Panc1 (cell line): Measurements from ENCODE around the gene TMA7B. TPM values are rescaled to one million over a fixed set of nuclear protein-coding genes. Genes with fewer than 3 reads are reported as not detected.

Source experiments
- ATAC-seq: fragments of 200-7000 bp; cut with Tn5 transposase; 2 replicates; pipeline ENCODE4 v1.9.1; 2020; ENCODE audit warnings: mild to moderate bottlenecking, moderate library complexity
- BruUV-seq: library from RNA; stranded (reverse); fragments of 400-500 nt; replicated peaks from 2 replicates; lab custom pipeline; 2021; lab: Mats Ljungman, UMichigan
- CTCF ChIA-PET: fragments of 300-600 bp; sonication (Branson Sonifier 250); formaldehyde crosslinking; loops from one replicate; lab custom pipeline; 2022; ENCODE audit warnings: antibody characterized with exemption; lab: Charles Lee
- POLR2A ChIA-PET: fragments of 300-600 bp; sonication (Branson Sonifier 250); formaldehyde crosslinking; loops from one replicate; lab custom pipeline; 2022; ENCODE audit warnings: antibody characterized with exemption; lab: Charles Lee
- DNase-seq: peaks from one replicate; pipeline ENCODE4 v3.0.0-alpha.2; 2010; ENCODE audit warnings: low read depth, low spot score
- H3K27ac ChIP-seq: 2 replicates; pipeline ENCODE4 v1.5.1; 2011; ENCODE audit warnings: mild to moderate bottlenecking, low read length, inconsistent platforms
- H3K27me3 ChIP-seq: fragments of 200-500 bp; sonication (Bioruptor generic); 2 replicates; pipeline ENCODE4 v1.6.0; 2014; ENCODE audit warnings: low read length, inconsistent platforms; ENCODE audit not compliant: control insufficient read depth, insufficient read depth
- H3K36me3 ChIP-seq: fragments of 200-500 bp; sonication (Bioruptor generic); 2 replicates; pipeline ENCODE4 v1.5.1; 2014; ENCODE audit warnings: inconsistent platforms, mild to moderate bottlenecking, low read length, moderate library complexity; ENCODE audit not compliant: control insufficient read depth, insufficient read depth
- H3K4me1 ChIP-seq: 2 replicates; pipeline ENCODE4 v1.5.1; 2011; ENCODE audit warnings: inconsistent platforms, mild to moderate bottlenecking, low read length, moderate library complexity; ENCODE audit not compliant: control insufficient read depth, insufficient read depth
- H3K4me3 ChIP-seq, 2 experiments: 2 replicates each; pipeline ENCODE4 v1.5.1; 2011 to 2012; ENCODE audit warnings: low read depth in 2 of 2, low read length in 2 of 2, mild to moderate bottlenecking in 2 of 2, inconsistent platforms in 1 of 2, moderate library complexity in 1 of 2
- H3K9me3 ChIP-seq: fragments of 200-500 bp; sonication (Bioruptor generic); 2 replicates; pipeline ENCODE4 v1.5.1; 2014; ENCODE audit warnings: low read depth, mild to moderate bottlenecking, inconsistent platforms, low read length, moderate library complexity; ENCODE audit not compliant: control insufficient read depth, insufficient read depth
- CTCF ChIP-seq: fragments of 450-650 bp; IDR thresholded peaks from 2 replicates; pipeline ENCODE4 v1.5.1; 2017; ENCODE audit warnings: mild to moderate bottlenecking
- POLR2AphosphoS5 ChIP-seq: IDR thresholded peaks from 2 replicates; pipeline ENCODE4 v1.6.1; 2012; ENCODE audit warnings: mild to moderate bottlenecking, low read depth, low read length, moderate library complexity
- REST ChIP-seq, 2 experiments: IDR thresholded peaks; 2 replicates each; pipeline ENCODE4 v1.6.1; 2011 to 2012; ENCODE audit warnings: low read depth in 2 of 2, control low read depth in 1 of 2, low read length in 1 of 2, mild to moderate bottlenecking in 1 of 2, moderate library complexity in 1 of 2; ENCODE audit not compliant: insufficient read depth in 1 of 2
- SIN3A ChIP-seq: IDR thresholded peaks from 2 replicates; pipeline ENCODE4 v1.6.1; 2012; ENCODE audit warnings: low read depth, mild to moderate bottlenecking, low read length, moderate library complexity, borderline replicate concordance; ENCODE audit not compliant: insufficient read depth
- TCF7L2 ChIP-seq: IDR thresholded peaks from 2 replicates; pipeline ENCODE4 v1.6.1; 2011; ENCODE audit warnings: mild to moderate bottlenecking, low read depth, low read length, inconsistent platforms
- in situ Hi-C: cut with HindIII; loops from 2 replicates; pipeline ENCODE4 v1.10.0; 2016; ENCODE audit warnings: low sequenced_read_pairs, low pct_unique_long_range_greater_than_20kb
- intact Hi-C: fragments of 100-400 bp; cut with micrococcal nuclease; formaldehyde crosslinking; loops from one replicate; pipeline ENCODE4 v1.10.0; 2022; ENCODE audit not compliant: unreplicated experiment
- total RNA-seq: library from RNA; stranded (reverse); gene quantifications from one replicate; pipeline ENCODE4 v1.2.1, GENCODE V29; 2021; ENCODE audit not compliant: unreplicated experiment

Gene TMA7B
- total RNA-seq, 1 experiment from 2014 or later, result not detected

GRCh38 chr22:40002935-40003715 lies 42.9 kb downstream of the TMA7B start:
- Histone ChIP-seq H3K27me3 (no peaks in the 10 kb centered on the region), H3K9me3 (no peaks in the 10 kb centered on the region), H3K4me1 (no peaks in the 10 kb centered on the region), H3K36me3 (no peaks in the 10 kb centered on the region), H3K27ac (no peak overlapping the region), H3K4me3 (no peak overlapping the region)
- POLR2A ChIA-PET, result no interaction called here
- CTCF ChIA-PET, result no interaction called here
- TF ChIP-seq REST (IDR thresholded peaks at IDR 0.05; ENCODE audit: insufficient read depth in 1 of 2, low read depth in 2 of 2, low read length in 1 of 2), result no peak
- no peak for TF ChIP-seq TCF7L2
- TF ChIP-seq CTCF, result no peak
- no peak for TF ChIP-seq POLR2AphosphoS5
- TF ChIP-seq SIN3A, result no peak
- ATAC-seq, result no peak
- in situ Hi-C loops, result no loop called here
- no peak for DNase-seq
- intact Hi-C loops, result no loop called here
- no TSS peak for BruUV-seq

- no peaks in the 10 kb centered on the region for H3K27me3 ChIP-seq
- no TSS peak for BruUV-seq
- H3K4me3 ChIP-seq, result no peak overlapping the region
- no peak for ATAC-seq
- H3K4me1 ChIP-seq, result no peaks in the 10 kb centered on the region; the same call in 1 of the 2 replicates
- POLR2A ChIA-PET, result no interaction called here
- H3K36me3 ChIP-seq, result no peaks in the 10 kb centered on the region
- H3K27ac ChIP-seq, result no peak overlapping the region
- DNase-seq, result no peak
- intact Hi-C loops (no loop called here), in situ Hi-C loops (no loop called here)
- H3K9me3 ChIP-seq, result no peaks in the 10 kb centered on the region
- CTCF ChIA-PET, result interaction anchor here (1.2 kb wide), 1 partner anchor 20 kb away, joined by 3 read pairs; no protein-coding TSS in a partner anchor
- no peak for TF ChIP-seq TCF7L2
- no peak for TF ChIP-seq REST (IDR thresholded peaks at IDR 0.05; ENCODE audit: insufficient read depth in 1 of 2, low read depth in 2 of 2, low read length in 1 of 2)
- TF ChIP-seq POLR2AphosphoS5, result no peak
- TF ChIP-seq CTCF, result no peak
- no peak for TF ChIP-seq SIN3A
Measured at GRCh38 chr22:40004836-40005235, 44.6 kb downstream of the TMA7B start.
